IMR-90 (cell line): ENCODE data around the gene RUFY4. TPM values are rescaled to one million over a fixed set of nuclear protein-coding genes. Genes with fewer than 3 reads are reported as not detected.

Experiments used
- ATAC-seq: fragments of 200-7000 bp; cut with Tn5 transposase; 2 replicates; pipeline ENCODE4 v1.9.1; 2020; ENCODE audit warnings: low read depth, mild to moderate bottlenecking, moderate library complexity
- BruUV-seq: library from RNA; stranded (reverse); fragments of 400-500 nt; replicated peaks from 2 replicates; lab custom pipeline; 2021; lab: Mats Ljungman, UMichigan
- CTCF ChIA-PET: fragments of 300-600 bp; formaldehyde crosslinking; extraction: SDS; loops from one replicate; lab custom pipeline; 2021; ENCODE audit warnings: antibody characterized with exemption; lab: Yijun Ruan, JAX
- POLR2A ChIA-PET: fragments of 300-600 bp; sonication (Branson Sonifier 250); formaldehyde crosslinking; loops from one replicate; lab custom pipeline; 2022; ENCODE audit warnings: antibody characterized with exemption; ENCODE audit not compliant: unreplicated experiment; lab: Charles Lee
- DNase-seq: peaks from one replicate; pipeline ENCODE4 v3.0.0; 2013
- H2AFZ ChIP-seq: replicated peaks from 2 replicates; pipeline ENCODE3; 2013; ENCODE audit warnings: low read length, mild to moderate bottlenecking; ENCODE audit not compliant: poor library complexity
- H2AK5ac ChIP-seq: 2 replicates; pipeline ENCODE4 v1.6.1; 2013; ENCODE audit warnings: low read depth, low read length, inconsistent platforms
- H2AK9ac ChIP-seq: replicated peaks from 2 replicates; pipeline ENCODE3; 2013; ENCODE audit warnings: mild to moderate bottlenecking, low read depth, low read length, moderate library complexity; ENCODE audit not compliant: poor library complexity
- H2BK120ac ChIP-seq: 2 replicates; pipeline ENCODE4 v1.6.1; 2013; ENCODE audit warnings: low read depth, low read length, inconsistent platforms
- H2BK15ac ChIP-seq: 3 replicates; pipeline ENCODE4 v1.6.1; 2013; ENCODE audit warnings: low read depth, low read length, inconsistent platforms
- H2BK20ac ChIP-seq: 2 replicates; pipeline ENCODE4 v1.6.1; 2013; ENCODE audit warnings: low read depth, mild to moderate bottlenecking, inconsistent platforms, low read length, moderate library complexity
- H2BK5ac ChIP-seq: 2 replicates; pipeline ENCODE4 v1.6.1; 2013; ENCODE audit warnings: mild to moderate bottlenecking, low read depth, low read length, inconsistent platforms; ENCODE audit not compliant: poor library complexity, severe bottlenecking
- H3K14ac ChIP-seq: replicated peaks from 2 replicates; pipeline ENCODE4 v1.6.1; 2013; ENCODE audit warnings: low read depth, low read length, inconsistent platforms
- H3K18ac ChIP-seq: 2 replicates; pipeline ENCODE4 v1.6.1; 2013; ENCODE audit warnings: low read depth, low read length, control low read depth
- H3K23ac ChIP-seq: 2 replicates; pipeline ENCODE4 v1.6.1; 2013; ENCODE audit warnings: low read depth, low read length, inconsistent platforms
- H3K27ac ChIP-seq: 2 replicates; pipeline ENCODE4 v1.5.1; 2013; ENCODE audit warnings: mild to moderate bottlenecking, control low read depth, low read length; ENCODE audit not compliant: insufficient read depth
- H3K27me3 ChIP-seq: 2 replicates; pipeline ENCODE4 v1.6.1; 2013; ENCODE audit warnings: low read length; ENCODE audit not compliant: control insufficient read depth, insufficient read depth
- H3K36me3 ChIP-seq: 2 replicates; pipeline ENCODE4 v1.6.1; 2013; ENCODE audit warnings: low read length, mixed read lengths; ENCODE audit not compliant: control insufficient read depth, insufficient read depth
- H3K4ac ChIP-seq: 2 replicates; pipeline ENCODE4 v1.6.1; 2013; ENCODE audit warnings: low read depth, low read length, inconsistent platforms
- H3K4me1 ChIP-seq: 2 replicates; pipeline ENCODE4 v1.6.1; 2013; ENCODE audit warnings: low read length, mixed read lengths; ENCODE audit not compliant: control insufficient read depth, insufficient read depth
- H3K4me2 ChIP-seq: 2 replicates; pipeline ENCODE4 v1.6.1; 2013; ENCODE audit warnings: low read depth, mild to moderate bottlenecking, control low read depth, low read length, moderate library complexity
- H3K4me3 ChIP-seq: 2 replicates; pipeline ENCODE4 v1.5.1; 2013; ENCODE audit warnings: low read depth, mild to moderate bottlenecking, control low read depth, low read length, moderate library complexity; ENCODE audit not compliant: insufficient read depth
- H3K56ac ChIP-seq: 2 replicates; pipeline ENCODE4 v1.6.1; 2013; ENCODE audit warnings: low read length, inconsistent platforms; ENCODE audit not compliant: insufficient read depth; ENCODE audit errors: extremely low read depth
- H3K79me1 ChIP-seq, 2 experiments: 2 replicates each; pipeline ENCODE4 v1.6.1; 2013; ENCODE audit warnings: low read length in 2 of 2, inconsistent platforms in 1 of 2, low read depth in 1 of 2
- H3K9ac ChIP-seq: 2 replicates; pipeline ENCODE4 v1.6.1; 2013; ENCODE audit warnings: low read depth, low read length, control low read depth
- H3K9me1 ChIP-seq: 2 replicates; pipeline ENCODE4 v1.6.1; 2013; ENCODE audit warnings: low read length, inconsistent platforms; ENCODE audit not compliant: insufficient read depth
- H3K9me3 ChIP-seq: 2 replicates; pipeline ENCODE4 v1.6.1; 2013; ENCODE audit warnings: low read length; ENCODE audit not compliant: control insufficient read depth, insufficient read depth
- H4K20me1 ChIP-seq: 2 replicates; pipeline ENCODE4 v1.6.1; 2013; ENCODE audit warnings: low read length, inconsistent platforms; ENCODE audit not compliant: insufficient read depth
- H4K5ac ChIP-seq: 2 replicates; pipeline ENCODE4 v1.6.1; 2013; ENCODE audit warnings: mild to moderate bottlenecking, low read depth, low read length, control low read depth
- H4K8ac ChIP-seq, 2 experiments: 2 replicates each; pipeline ENCODE4 v1.6.1; 2013; ENCODE audit warnings: low read depth in 2 of 2, low read length in 2 of 2, control low read depth in 1 of 2, inconsistent platforms in 1 of 2
- H4K91ac ChIP-seq: 2 replicates; pipeline ENCODE4 v1.6.1; 2013; ENCODE audit warnings: low read depth, low read length, inconsistent platforms; ENCODE audit not compliant: insufficient read depth
- BHLHE40 ChIP-seq: fragments of 150-350 bp; IDR thresholded peaks from 2 replicates; pipeline ENCODE4 v1.6.1; 2016; ENCODE audit warnings: mild to moderate bottlenecking, low read depth, low read length
- CHD1 ChIP-seq: IDR thresholded peaks from 2 replicates; pipeline ENCODE4 v1.6.1; 2012; ENCODE audit warnings: low read depth, low read length, improper control_type of control experiment
- CTCF ChIP-seq: conservative IDR thresholded peaks from 2 replicates; pipeline ENCODE4 v1.5.1; 2012; ENCODE audit warnings: mild to moderate bottlenecking, low read depth, low read length, improper control_type of control experiment
- ELK1 ChIP-seq: fragments of 150-350 bp; IDR thresholded peaks from 2 replicates; pipeline ENCODE4 v1.6.1; 2016; ENCODE audit warnings: low read depth, mild to moderate bottlenecking, low read length, moderate library complexity, borderline replicate concordance
- MAZ ChIP-seq: IDR thresholded peaks from 2 replicates; pipeline ENCODE4 v1.6.1; 2012; ENCODE audit warnings: low read depth, mild to moderate bottlenecking, low read length, improper control_type of control experiment, moderate library complexity, borderline replicate concordance
- MXI1 ChIP-seq: IDR thresholded peaks from 2 replicates; pipeline ENCODE4 v1.6.1; 2012; ENCODE audit warnings: low read depth, mild to moderate bottlenecking, low read length, moderate library complexity, borderline replicate concordance
- RAD21 ChIP-seq: IDR thresholded peaks from 2 replicates; pipeline ENCODE4 v1.6.1; 2012; ENCODE audit warnings: low read length, improper control_type of control experiment
- RCOR1 ChIP-seq: IDR thresholded peaks from 2 replicates; pipeline ENCODE4 v1.6.1; 2012; ENCODE audit warnings: mild to moderate bottlenecking, low read length, improper control_type of control experiment; ENCODE audit not compliant: insufficient replicate concordance
- RFX5 ChIP-seq: IDR thresholded peaks from 2 replicates; pipeline ENCODE4 v1.8.0; 2012; ENCODE audit warnings: low read depth, mild to moderate bottlenecking, low read length, moderate library complexity
- WGBS, 2 experiments: methylation state at CpG; one replicate each; pipeline versions ENCODE4 v1.1.5 to v1.1.7; 2013; ENCODE audit warnings: missing lambda C conversion rate in 2 of 2; ENCODE audit not compliant: insufficient read length in 1 of 2; ENCODE audit errors: extremely low coverage in 2 of 2; 5-methylcytosine and 5-hydroxymethylcytosine counted together
- dilution Hi-C: fragments of 300-500 bp; cut with HindIII; formaldehyde crosslinking; loops from one replicate; pipeline ENCODE4 v1.14.3; 2018; ENCODE audit warnings: low sequenced_read_pairs; ENCODE audit not compliant: unreplicated experiment
- in situ Hi-C: fragments of 300-500 bp; cut with MboI; formaldehyde crosslinking; loops from 3 replicates; pipeline ENCODE4 v1.14.3; 2019; ENCODE audit warnings: low sequenced_read_pairs, inconsistent platforms, mixed read lengths
- intact Hi-C: fragments of 100-400 bp; cut with micrococcal nuclease; formaldehyde crosslinking; loops from 2 replicates; pipeline ENCODE4 v1.10.0; 2022
- polyA plus RNA-seq, 3 experiments: library from polyadenylated mRNA; depleted of rRNA; stranded (reverse); fragments of >200 nt; gene quantifications; 2 replicates each; pipeline ENCODE4 v1.2.3, GENCODE V29; 2012; ENCODE audit warnings: low replicate concordance in 1 of 3
- total RNA-seq: library from RNA; depleted of rRNA; stranded (reverse); fragments of >200 nt; gene quantifications from 2 replicates; pipeline ENCODE4 v1.2.3, GENCODE V29; 2012

RUFY4 gene
- total and polyA plus RNA-seq, 2 of the 4 experiments (the other 2 are of a cell fraction) = not detected

GRCh38 chr2:218081695-218082094 lies 12.6 kb downstream of the RUFY4 start:
- POLR2A ChIA-PET = interaction anchor here (0.6 kb wide), 1 partner anchor 1882 kb away, joined by 13 read pairs; no protein-coding TSS in a partner anchor
- no peak overlapping the region for H2AK9ac ChIP-seq
- no peak overlapping the region; a peak in 1 of 4 replicates for H4K8ac ChIP-seq
- H3K4me3 ChIP-seq = no peak overlapping the region
- no peak overlapping the region for H3K56ac ChIP-seq
- H3K9me3 ChIP-seq = peaks cover 7% of the 10 kb centered on the region
- H2BK5ac ChIP-seq = no peak overlapping the region
- no peaks in the 10 kb centered on the region for H4K20me1 ChIP-seq
- no peak overlapping the region for H3K27ac ChIP-seq
- dilution Hi-C loops (no loop called here), intact Hi-C loops (no loop called here), in situ Hi-C loops (no loop called here)
- no peak overlapping the region for H3K9ac ChIP-seq
- CTCF ChIA-PET = no interaction called here
- peaks cover 9% of the 10 kb centered on the region; the same call in 1 of the 2 replicates for H3K9me1 ChIP-seq
- H3K36me3 ChIP-seq = no peaks in the 10 kb centered on the region
- no peak overlapping the region for H4K5ac ChIP-seq
- no peak overlapping the region for H2BK120ac ChIP-seq
- H3K4me2 ChIP-seq = no peak overlapping the region
- no peak overlapping the region for H2BK15ac ChIP-seq
- 0% methylated on average over 1 of the region's 7 CpGs; no CpG with 5 or more reads in 1 of the 2 experiments for WGBS, 2 experiments
- H3K79me1 ChIP-seq = no peaks in the 10 kb centered on the region
- H2AFZ ChIP-seq = no peak overlapping the region
- TF ChIP-seq MAZ (no peak), CHD1 (no peak), ELK1 (no peak), RFX5 (no peak), MXI1 (no peak), RCOR1 (no peak), BHLHE40 (no peak), RAD21 (no peak), CTCF (no peak)
- H3K4me1 ChIP-seq = peaks cover 3% of the 10 kb centered on the region; the same call in 1 of the 2 replicates
- H3K23ac ChIP-seq = no peak overlapping the region
- no peak overlapping the region for H2BK20ac ChIP-seq
- DNase-seq = peak; percentile 65
- BruUV-seq = no TSS peak
- peak; percentile 81 for ATAC-seq
- H2AK5ac ChIP-seq = no peak overlapping the region
- peak overlapping the region; percentile 64; the same call in 1 of the 2 replicates for H3K4ac ChIP-seq
- peaks cover 16% of the 10 kb centered on the region; the same call in 1 of the 2 replicates for H3K27me3 ChIP-seq
- H4K91ac ChIP-seq = 0 out of 2 replicates have a peak overlapping the region, but pooled peaks have one; percentile 44
- peak overlapping the region; percentile 79; the same call in 1 of the 2 replicates for H3K14ac ChIP-seq
- no peak overlapping the region for H3K18ac ChIP-seq
